HT1080 (cell line): ENCODE data around the gene MRPL14. TPM values are rescaled to one million over a fixed set of nuclear protein-coding genes. Genes with fewer than 3 reads are reported as not detected.
A peak's percentile ranks its signal among the peaks of the same experiment; 100 is the strongest.
"Not testable (repeated sequence)": the region's sequence is repeated elsewhere in the genome, so short reads cannot be mapped to it uniquely, and the experiment has no call there.

Experiments used
- DNase-seq: peaks from one replicate; pipeline ENCODE4 v3.0.0-alpha.2; 2015; ENCODE audit warnings: low read depth
- total RNA-seq: library from RNA; depleted of rRNA; stranded (reverse); fragments of >200 nt; shearing (Covaris generic); gene quantifications from 2 replicates; pipeline ENCODE4 v1.2.3, GENCODE V29; 2014

The MRPL14 gene
- total RNA-seq, 1 experiment from 2014 or later: 98.1 TPM

DNA sequence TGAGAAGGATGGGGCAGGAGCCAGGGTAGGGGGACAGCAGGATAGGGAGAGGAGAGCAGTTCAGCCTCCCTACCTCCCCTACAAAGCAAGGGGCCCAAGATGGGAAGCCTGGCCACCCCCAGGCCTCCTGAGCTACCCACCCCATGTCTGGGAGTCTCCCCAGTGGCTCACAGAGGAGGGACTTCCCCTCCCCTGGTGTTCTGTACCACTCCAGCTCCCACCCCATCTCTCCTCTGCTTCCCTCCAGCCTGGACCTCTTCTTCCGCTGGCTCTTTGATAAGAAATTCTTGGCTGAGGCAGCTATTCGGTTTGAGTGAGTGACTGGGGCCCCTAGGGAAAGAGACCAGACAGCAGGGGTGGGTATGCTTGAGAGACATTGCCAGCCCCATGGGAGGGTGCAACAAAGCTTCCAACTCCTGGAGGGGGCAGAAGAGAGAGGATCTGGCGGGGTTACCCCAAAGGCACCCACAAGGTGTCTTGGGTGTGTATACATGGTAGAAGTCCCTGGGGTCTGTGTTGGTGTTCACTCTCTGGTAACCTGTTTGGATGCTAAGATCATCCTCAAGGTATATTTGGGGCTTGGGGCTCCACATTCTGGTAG is 23.2 kb upstream of the MRPL14 start:
- no peak for DNase-seq

DNA sequence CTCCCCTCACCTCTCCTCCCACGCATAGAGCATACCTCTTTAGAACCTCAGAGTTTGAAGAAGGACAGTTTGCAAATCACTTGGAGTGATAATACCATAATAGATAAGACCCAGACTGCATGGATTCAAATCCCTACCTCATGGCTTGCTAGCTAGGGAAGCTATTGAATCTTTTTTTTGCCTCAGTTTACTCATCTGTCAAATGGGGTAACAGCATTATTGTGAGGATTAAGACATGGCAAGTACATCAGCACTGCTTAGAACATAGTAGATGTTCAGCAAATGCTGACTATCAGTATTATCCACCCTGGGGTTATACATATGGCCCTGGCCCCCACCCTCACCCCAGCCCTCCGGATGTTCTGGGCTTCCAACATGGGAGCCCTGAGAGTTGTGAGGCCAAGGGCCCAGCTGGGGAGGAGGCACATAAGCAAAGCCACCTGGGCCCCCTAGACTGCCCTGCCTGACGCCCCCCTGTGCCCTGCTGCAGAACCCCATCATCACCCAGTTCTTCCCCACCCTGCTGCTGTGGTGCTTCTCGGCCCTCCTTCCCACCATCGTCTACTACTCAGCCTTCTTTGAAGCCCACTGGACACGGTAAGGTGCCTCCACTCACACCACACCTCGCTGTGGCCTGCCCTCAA is 22.2 kb upstream of the MRPL14 start:
- DNase-seq: no peak

DNA sequence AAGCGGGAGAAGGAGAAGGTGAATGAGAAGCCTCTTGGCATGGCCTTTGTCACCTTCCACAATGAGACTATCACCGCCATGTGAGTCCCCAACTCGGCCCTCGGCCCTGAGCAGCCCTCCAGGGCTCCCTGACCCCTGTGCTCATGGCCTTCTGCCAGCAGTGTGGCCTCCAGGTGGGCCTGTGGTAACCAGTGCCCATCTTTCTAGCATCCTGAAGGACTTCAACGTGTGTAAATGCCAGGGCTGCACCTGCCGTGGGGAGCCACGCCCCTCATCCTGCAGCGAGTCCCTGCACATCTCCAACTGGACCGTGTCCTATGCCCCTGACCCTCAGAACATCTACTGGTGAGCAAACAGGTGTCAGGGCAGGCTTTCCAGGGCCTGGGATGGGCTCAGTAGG is 21.1 kb upstream of the MRPL14 start:
- DNase-seq: no peak

DNA sequence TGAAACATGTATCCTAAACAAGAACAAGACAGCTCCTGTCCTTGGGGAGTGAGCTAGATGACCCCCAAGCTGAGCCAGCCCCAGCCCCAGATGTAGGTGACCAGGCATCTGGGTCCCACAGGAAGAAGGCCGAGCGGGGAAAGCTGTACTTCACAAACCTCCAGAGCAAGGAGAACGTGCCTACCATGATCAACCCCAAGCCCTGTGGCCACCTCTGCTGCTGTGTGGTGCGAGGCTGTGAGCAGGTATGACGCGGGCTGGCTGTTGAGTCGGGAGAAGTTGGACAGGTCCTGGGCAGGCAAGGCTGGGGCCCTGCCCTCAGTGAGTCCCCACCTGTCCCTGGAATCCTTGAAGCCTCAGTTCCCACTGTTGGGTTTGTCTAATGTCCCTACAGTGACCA is 20.0 kb upstream of the MRPL14 start:
- DNase-seq: no peak

DNA sequence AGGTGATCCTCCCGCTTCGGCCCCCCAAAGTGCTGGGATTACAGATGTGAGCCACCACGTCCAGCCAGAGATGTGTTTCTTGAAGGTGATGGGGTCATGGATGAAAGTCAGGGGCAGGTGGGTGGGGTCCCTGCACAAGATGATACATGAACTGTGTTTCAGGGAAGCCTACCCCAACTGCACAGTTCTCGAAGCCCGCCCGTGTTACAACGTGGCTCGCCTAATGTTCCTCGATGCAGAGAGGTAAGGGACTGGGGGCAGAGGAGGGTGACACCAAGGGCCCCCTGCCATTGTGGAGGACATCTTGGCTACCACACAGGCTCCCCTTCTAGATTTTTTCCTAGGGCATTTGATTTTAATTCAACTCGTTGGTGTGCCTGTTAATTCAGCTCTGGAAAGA is 19.4 kb upstream of the MRPL14 start:
- DNase-seq: no peak

DNA sequence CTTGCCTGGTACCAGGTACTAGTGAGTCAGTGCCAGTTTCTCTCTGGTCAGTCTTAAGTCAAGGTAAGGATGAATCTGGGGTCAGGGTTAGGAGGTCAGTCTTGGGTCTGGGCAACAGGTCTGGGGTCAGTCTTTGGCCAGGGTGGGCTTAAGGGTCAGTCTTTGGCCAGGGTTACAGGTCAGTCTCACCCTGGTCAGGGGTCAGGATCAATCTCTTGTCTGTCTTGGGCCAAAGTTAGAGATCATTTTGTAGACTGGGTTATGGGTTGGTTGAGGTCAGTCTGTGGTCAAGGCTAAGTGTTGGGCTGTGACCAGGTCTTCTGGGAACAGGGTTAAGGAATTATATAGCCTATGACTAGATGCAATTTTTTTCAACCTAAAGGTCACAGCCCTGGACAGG is 18.6 kb upstream of the MRPL14 start:
- DNase-seq: no peak

DNA sequence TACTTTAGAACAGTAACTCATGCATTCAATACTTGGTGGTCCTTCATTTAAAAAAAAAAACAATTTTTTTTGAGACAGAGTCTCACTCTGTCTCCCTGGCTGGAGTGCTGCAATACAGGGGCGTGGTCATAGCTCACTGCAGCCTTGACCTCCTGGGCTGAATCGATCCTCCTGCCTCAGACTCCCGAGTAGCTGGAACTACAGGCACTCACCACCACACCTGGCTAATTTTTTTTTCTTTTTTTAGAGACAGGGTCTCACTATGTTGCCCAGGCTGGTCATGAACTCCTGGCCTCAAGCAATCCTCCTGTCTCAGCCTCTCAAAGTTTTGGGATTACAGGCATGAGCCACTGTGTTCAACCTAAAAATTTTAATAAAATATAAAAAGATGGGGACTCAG is 17.3 kb upstream of the MRPL14 start:
- not testable (repeated sequence) for DNase-seq

DNA sequence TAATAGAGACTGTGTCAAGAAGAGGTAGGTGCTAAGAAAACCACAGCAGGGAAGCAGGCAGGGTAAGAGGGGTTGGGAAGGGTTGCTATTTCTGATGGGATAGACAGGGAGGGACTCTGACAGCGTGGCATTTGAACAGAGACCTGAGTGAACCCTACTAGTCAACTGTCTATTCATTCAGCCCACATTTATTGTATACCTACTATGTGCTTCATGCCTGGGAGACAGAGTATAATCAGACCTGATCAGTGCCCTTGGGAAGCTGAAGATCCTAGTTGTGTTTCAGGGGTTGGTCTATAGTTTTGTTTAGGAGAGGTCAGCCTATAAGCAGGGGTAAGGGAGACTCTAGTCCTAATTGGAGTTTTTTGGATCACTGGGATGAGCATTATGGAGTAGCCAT is 16.5 kb upstream of the MRPL14 start:
- DNase-seq: no peak

DNA sequence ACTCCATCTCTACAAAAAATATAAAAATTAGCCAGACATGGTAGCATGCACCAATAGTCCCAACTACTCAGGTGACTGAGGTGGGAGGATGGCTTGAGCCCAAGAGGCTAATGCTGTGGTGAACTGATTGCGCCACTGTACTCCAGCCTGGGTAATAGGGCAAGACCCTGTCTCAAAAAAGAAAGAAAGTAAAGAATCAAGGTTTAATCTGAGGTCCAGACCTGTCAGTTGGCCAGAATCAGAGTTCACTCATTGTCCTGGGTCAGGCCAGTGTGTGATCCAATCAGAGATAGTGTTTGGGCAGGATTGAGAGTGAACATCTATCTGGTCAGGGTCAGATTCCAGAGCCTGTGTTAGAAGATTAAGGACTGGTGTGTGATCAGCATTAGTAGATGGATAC is 15.6 kb upstream of the MRPL14 start:
- no peak for DNase-seq

DNA sequence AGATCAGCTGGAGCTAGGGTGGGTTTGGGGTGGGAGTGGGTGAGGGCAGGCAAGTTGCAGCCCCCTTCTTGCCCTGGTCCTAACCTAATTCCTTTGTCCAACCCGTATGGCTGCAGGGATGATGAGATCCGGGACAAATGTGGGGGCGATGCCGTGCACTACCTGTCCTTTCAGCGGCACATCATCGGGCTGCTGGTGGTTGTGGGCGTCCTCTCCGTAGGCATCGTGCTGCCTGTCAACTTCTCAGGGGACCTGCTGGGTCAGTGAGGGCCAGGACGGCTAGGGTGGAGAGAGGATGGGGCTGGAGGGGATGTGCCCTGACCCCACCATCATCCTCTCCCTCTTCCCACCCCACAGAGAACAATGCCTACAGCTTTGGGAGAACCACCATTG is 12.1 kb upstream of the MRPL14 start:
- no peak for DNase-seq

DNA sequence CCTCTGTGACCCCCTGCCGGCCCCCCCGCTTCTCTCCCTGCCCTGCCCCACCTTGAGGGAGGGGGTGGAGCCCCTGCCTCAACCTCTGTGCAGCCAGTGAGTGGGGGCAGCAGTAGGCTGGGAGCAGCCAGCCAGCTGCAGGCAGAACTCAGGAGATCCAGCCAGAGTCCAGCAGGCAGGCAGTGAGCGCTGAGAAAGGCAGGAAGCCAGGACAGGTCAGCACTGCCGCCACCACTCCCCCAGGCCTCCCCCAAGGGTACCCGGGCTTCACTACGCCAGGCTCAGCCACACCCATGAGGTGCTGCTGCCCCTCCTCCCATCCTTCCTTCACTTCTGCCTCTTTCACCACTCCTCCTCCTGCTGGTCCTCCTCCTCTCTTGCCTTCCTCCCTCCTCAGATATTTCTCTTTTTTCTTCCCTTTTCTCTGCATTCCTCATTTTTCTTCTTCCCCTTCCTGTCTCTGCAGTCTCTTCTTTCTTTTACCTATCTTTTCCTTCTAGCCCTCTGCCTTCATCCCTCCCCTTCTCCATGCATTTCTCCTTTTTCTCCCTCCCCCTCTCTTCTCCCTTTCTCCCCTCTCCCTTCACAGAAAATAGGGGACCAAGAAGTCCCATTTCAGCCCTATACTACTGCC is 11.6 kb upstream of the MRPL14 start:
- DNase-seq: no peak

DNA sequence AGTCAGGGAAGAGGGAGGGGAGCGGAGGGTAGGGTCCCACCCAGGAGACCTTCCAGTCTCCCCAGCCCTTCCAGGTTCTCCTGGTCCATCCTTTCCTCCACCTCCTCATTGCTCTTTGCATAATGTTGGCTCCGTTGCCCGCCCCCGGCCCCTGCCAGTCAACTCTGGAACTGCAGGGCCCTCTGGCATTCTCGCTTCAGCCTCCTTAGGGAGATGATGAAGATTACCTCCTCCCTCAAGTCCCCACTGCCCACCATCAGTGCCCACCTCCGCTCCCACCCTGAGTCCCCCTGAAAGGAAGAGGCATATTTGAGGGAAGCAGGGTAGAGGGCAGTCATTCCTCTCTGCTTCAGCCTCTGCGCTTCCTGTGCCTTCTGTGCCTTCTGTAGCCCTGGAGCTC is 8.6 kb upstream of the MRPL14 start:
- DNase-seq: no peak

DNA sequence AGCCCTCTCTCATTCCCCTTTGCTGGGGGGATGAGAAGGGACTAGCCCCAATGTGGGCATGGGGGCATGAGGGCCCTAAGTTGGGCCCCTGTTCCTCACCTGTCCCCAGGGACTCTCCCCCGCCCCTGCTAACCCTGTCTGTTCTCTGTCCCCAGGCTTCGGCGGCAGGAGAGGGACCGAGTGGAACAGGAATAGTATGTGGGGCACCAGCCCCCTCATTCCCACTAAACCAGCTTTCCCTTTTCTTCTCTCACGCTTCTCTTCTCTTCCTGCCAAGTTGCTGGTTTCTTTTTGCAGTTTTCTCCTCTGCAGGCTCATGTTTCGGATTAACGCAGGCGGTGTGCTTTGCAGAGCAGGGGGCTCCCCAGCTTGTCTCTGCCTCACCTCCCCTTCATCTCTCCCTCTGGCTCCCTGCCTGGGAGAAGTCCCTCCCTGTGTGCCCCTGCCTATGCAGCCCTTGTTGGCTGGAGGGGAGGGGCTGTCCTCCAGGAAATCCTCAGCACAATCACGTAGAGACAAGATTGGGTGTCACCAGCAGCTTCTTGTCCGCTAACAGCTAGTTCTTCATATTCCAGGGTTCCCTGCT is 8.0 kb upstream of the MRPL14 start:
- DNase-seq: no peak

DNA sequence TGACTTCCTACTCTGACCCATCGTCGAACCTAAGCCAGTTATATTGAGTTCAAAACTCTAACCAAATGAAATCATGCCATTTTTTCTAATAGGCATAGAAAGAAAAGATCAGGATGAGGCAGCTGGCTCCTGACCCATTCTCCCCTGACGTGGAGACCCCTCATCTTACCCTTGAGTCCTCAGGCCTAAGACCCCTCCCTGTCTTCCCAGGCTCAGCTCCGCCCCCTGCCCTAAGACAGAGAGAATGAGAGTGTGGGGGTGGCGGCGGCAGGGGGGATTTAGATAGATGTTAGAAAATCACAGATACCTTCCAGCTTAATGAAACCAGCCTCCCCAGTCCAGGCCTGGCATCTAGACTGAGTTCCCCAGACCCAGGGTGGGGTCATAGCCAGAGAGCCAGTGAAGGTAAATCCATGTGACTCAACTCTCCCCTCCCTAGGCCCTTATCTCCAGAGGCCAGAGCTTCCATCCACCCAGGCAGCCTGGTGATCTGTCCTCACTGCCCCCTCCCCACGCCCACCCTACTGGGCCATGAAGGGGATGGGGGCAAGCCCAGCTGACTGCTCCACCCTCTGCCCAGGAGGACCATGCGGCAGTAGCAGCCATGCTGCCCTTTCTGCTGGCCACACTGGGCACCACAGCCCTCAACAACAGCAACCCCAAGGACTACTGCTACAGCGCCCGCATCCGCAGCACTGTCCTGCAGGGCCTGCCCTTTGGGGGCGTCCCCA is 6.9 kb upstream of the MRPL14 start:
- DNase-seq: no peak

DNA sequence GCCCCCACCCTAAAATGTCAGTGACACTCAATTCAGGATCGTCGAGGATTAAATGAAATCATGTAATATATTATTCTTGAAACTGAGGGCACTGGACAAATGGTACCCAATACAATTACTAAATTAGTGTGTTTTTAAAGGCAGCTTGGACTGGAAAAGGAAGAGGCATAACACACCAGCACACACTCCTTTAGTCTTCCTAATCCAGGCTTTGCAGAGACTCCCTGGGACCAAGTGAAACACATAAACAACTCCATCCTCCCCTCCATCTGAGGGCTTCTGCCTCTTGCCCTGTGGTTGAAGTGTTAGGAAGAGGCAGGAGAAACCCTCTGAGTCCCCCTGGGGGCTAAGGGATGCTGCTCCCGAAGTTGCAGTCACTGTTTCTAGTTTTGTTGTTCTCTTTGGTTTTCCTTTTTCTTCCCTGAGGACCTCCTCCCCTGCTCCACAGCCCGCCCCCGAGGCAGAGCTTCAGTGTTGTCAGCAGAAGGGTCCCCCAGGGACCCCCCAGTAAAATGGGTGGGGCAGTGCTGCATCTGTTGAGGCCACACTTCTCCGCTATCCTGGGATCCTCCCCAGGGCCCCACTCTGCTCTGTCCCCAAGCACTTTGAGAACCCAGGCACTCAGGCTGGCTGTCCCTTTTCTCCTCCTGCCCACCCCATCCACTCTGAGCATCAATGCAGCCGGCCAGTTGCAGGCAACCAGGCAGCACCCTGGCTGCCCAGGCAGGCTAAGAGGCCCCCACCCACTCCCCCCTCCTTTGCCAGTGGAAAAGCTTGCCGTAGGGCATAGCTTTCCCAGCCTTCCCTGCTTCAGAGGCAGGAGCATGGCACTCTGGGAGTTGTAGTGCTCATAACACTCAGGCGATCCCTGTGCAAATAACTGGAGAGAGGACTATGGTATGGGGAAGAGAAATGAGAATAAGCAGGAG is 6.0 kb upstream of the MRPL14 start:
- DNase-seq: peak; percentile 39

DNA sequence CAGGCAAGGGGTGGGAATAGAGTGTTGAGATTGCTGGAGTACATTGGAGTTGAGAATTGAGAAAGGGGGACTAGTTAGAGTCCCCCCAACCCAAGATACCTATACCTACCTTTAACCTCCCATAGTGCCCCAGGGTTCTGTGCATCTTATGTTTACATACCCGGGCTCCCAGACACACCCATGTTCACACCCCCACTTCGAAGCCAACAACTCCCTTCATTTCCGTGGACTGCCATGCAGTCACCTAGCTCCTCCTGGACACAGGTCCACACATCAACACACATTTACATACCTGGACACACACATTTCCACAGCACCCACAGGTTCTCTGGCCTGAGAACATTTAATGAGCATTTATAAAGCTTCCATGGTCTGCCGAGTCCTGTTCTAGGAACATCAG is 5.2 kb upstream of the MRPL14 start:
- DNase-seq: no peak

DNA sequence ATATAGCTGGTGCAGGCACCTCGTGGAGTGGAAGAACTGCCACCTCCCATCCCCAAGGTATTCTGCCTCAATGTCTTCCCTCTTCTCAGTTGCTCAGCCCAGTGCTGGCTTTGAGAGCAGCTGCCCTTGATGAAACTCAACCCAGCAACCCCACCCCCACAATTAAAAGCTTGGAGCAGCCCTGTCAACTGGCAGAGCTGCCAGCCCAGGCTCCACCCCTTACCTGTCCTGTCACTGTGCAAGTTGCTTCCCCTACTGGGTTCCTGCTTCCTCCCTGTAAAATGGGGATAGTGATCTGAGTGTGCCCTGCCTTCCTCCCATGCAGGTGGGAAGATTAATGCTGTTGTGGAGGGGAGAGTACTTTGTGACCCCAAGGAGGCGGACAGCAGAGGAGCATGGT is 4.6 kb upstream of the MRPL14 start:
- DNase-seq: no peak

DNA sequence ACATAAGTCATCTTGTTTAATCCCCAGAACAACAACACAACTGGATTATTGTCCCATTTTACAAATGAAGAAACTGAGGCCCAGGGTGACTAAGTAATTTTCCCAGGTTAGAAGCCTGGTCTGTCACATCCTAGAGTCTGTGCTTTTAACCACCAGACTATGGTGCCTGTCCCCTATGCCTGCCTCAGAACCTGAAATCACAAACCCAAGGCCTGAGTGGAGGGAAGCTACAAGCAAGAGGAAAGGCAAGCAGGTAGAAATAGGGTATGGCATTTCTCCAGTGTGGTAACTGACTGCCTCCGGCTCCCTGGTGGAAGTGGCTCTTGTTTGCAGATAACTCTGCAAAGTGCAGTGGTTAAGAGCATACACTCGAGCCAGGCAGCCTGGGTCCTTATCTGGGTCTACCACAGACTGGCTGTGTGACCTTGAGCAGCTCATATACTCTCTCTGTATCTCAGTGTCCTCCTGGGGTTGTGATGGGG is 2.6 kb upstream of the MRPL14 start:
- no peak for DNase-seq

DNA sequence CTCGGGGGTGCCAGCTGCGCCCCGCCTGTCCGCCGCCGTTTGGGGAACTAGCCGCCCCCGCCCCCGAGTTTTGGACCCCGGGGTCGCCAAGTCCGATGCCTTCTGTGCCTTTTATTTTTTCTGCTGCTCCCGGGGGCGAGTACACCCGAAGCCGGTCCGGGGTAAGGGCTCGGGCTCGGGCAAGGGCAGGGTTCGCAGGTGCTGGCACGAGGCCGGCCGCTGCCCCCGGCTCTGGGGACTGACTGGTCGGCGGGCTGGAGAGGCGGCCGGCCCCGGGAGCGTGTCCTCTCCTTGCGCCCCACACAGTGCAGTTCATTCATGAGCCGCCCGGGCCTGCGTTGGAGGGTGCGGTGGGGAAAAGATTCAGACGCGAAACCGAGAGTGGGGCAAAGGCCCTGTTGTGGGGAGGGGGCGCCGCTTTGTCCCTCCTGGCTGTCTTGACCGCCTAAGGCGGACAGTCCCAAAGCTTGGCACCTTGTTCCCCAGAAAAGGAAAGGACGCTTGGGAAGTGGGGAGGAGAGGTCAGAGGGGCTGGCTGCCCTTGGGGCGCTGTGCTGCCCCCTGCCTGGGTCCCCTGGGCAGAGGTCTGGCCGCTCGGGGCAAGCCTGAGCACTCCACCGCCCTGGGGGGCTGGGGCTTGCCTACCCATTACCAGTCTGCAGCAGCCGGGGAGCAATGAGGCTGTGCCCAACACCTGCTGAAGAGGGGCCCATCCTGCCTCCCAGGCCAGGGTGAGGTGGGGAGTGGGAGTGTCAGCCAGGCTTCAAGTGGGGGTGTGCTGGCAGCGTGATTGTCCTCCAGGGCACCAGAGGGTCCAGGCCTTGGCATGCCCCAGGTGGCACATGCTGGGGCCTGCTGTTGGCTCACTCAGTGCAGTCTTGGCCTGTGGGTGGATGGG is 1.0 kb upstream of the MRPL14 start:
- no peak for DNase-seq
